ENCODE measurements around the gene TXN.
"Not testable (repeated sequence)": the region's sequence is repeated elsewhere in the genome, so short reads cannot be mapped to it uniquely, and the experiment has no call there.

TXN gene

GRCh38 chr9:110207071-110207641 is 49.2 kb downstream of the TXN start:
- no peak for DNase-seq

GRCh38 chr9:110206389-110206788 is 49.9 kb downstream of the TXN start:
- no peak for DNase-seq

GRCh38 chr9:110205612-110206011 is 50.7 kb downstream of the TXN start:
- not testable (repeated sequence) for DNase-seq

- DNase-seq, result no peak
These were observed 54.1 kb downstream of the TXN start for GRCh38 chr9:110202232-110202631.

GRCh38 chr9:110199643-110200042 is 56.7 kb downstream of the TXN start:
- no peak for DNase-seq

GRCh38 chr9:110198357-110198756 is 58.0 kb downstream of the TXN start:
- no peak for DNase-seq

- DNase-seq, result no peak
These were observed 58.7 kb downstream of the TXN start for GRCh38 chr9:110197330-110198187.

GRCh38 chr9:110196084-110196499 is 60.2 kb downstream of the TXN start:
- not testable (repeated sequence) for DNase-seq
